Epithelial cell of proximal tubule (primary cell): ENCODE data around the gene HOXB5. TPM values are rescaled to one million over a fixed set of nuclear protein-coding genes. Genes with fewer than 3 reads are reported as not detected.
A peak's percentile ranks its signal among the peaks of the same experiment; 100 is the strongest.

ENCODE experiments used
- DNase-seq: peaks from one replicate; pipeline ENCODE4 v3.0.0-alpha.2; 2011; ENCODE audit warnings: low read depth
- H3K4me3 ChIP-seq: 2 replicates; pipeline ENCODE4 v1.5.1; 2011; ENCODE audit warnings: low read depth, mild to moderate bottlenecking, low read length
- total RNA-seq: library from RNA; depleted of rRNA; stranded (reverse); fragments of >200 nt; gene quantifications from 2 replicates; pipeline ENCODE4 v1.2.3, GENCODE V29; 2015
- TF ChIP-seq, protein P1 (sequence below): conservative IDR thresholded peaks from 2 replicates; pipeline ENCODE4 v1.5.1; 2012; ENCODE audit warnings: low read depth, mild to moderate bottlenecking, low read length

The HOXB5 gene
- total RNA-seq, 1 donor from 2014 or later, result 5.5 TPM

- H3K4me3 ChIP-seq, result peak overlapping the region; percentile 86
- TF ChIP-seq, protein P1, sequence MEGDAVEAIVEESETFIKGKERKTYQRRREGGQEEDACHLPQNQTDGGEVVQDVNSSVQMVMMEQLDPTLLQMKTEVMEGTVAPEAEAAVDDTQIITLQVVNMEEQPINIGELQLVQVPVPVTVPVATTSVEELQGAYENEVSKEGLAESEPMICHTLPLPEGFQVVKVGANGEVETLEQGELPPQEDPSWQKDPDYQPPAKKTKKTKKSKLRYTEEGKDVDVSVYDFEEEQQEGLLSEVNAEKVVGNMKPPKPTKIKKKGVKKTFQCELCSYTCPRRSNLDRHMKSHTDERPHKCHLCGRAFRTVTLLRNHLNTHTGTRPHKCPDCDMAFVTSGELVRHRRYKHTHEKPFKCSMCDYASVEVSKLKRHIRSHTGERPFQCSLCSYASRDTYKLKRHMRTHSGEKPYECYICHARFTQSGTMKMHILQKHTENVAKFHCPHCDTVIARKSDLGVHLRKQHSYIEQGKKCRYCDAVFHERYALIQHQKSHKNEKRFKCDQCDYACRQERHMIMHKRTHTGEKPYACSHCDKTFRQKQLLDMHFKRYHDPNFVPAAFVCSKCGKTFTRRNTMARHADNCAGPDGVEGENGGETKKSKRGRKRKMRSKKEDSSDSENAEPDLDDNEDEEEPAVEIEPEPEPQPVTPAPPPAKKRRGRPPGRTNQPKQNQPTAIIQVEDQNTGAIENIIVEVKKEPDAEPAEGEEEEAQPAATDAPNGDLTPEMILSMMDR, result no peak
These were observed 15.5 kb upstream of the HOXB5 start for GRCh38 chr17:48609033-48609432.

DNA sequence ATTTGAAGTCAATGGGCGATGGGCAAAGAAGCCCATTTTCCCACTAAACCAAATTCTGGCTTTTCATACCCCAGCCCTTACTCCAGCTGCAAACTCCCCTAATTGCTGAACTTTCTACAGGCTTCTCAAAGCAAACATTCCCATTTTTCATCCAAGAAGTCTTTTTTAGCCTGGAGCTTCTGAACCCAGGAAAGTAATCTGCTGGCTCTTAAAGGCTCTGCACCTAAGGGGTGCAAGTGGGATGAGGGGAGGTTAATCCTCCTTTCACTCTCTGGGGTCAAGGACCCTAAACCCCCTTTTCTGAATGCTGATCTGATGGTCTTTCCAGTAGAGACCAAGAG is 14.9 kb upstream of the HOXB5 start:
- no peak for DNase-seq
- TF ChIP-seq, protein P1, result no peak
- peak overlapping the region; percentile 86 for H3K4me3 ChIP-seq

More at GRCh38 chr17:48609033-48609432, 15.5 kb upstream of the HOXB5 start:
- DNase-seq, result no peak

DNA sequence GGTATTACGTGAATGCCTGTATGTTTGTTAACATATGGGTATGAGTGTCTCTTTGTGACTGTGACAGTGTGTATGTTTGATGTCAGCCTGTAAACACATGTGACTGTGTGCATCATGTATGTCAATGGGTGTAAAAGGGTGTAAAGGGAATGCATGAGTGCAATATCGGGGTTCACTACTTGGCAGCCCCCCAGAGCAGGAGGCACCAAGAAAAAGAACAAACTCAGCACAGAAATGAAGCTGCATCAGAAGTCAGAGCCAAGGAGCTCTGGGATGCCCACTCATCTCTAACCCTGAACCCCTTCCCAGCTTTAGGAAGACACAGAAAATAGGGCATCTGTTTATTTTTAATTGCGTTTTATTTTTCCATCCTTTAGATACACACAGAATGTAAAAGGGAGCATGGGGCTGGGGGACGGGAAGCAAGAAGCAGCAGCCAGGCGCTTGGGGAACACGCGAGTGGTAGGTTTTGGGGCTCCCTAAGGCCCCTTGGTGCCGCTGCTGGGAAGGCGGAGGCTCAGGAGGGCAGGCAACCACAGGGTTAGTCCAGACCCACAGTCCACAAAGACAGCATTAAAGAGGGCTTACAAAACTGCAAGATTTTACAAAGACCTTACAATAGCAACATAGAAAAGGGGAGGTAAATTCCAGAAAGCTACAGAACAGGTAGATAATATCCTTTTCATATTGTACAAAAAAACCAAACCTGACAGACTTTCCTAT is 13.5 kb upstream of the HOXB5 start:
- TF ChIP-seq, protein P1, result no peak
- no peak for DNase-seq
- peak overlapping the region; percentile 74 for H3K4me3 ChIP-seq

- TF ChIP-seq, protein P1, result no peak
- DNase-seq, result no peak
- peak overlapping the region; percentile 74 for H3K4me3 ChIP-seq
These were observed 12.7 kb upstream of the HOXB5 start for GRCh38 chr17:48605991-48606891.

- TF ChIP-seq, protein P1, result no peak
- peak overlapping the region; percentile 74 for H3K4me3 ChIP-seq
- no peak for DNase-seq
These were observed 11.9 kb upstream of the HOXB5 start for GRCh38 chr17:48605409-48605919.

DNA sequence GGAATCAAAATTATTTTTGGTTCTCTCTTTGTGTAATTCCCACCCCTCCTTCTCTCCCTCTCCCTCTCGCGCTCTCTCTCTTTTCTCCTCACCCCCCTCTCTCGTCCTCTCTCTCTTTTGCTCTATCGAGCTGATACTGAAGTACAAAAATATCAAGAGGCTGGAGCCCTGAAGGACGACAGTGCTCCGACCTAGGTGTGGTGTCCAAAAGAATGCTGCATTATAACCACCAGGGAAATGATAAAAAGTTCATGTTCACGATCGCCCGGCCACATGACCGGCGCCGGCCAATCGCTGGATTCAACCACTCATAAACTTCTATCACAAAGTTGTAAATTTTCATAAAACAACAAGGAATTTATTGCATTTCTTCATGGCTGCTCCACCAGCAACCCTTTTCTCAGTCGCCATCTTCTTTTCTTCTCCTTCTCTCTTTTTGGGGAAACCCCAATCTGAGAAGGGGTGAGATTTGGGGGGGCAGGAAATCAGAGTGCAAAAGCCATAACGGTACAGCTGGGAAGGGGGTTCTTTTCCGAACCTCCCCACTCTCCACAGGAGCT is 11.3 kb upstream of the HOXB5 start, which contains the start of gene HOXB6:
Gene HOXB6 (minus strand): TSS at position 217 of the 560 bp plus-strand sequence. CDS start 6,836 bp downstream, outside the sequence.
- no peak for DNase-seq
- H3K4me3 ChIP-seq, result peak within 1 kb of the TSS; percentile 74
- TF ChIP-seq, protein P1, result no peak
